Measurements from ENCODE around the gene APOC3.

DNA sequence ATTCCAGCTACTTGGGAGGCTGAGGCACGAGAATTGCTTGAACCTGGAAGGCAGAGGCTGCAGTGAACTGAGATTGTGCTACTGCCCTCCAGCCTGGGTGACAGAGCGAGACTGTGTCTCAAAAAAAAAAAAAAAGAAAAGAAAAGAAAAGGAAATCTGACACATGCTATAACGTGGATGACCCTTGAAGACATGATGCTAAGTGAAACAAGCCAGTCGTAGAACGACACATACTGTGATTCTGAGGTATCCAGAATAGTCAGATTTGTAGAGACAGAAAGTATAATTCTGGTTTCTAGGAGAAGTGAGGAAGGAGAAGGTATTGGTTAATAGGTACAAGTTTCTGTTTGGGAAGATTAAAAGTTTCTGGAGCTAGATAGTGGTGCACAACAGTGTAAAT is 31.3 kb upstream of the APOC3 start:
- TF ChIP-seq POLR2A (IDR thresholded peaks at IDR 0.05), result no peak
- TF ChIP-seq, protein P1, sequence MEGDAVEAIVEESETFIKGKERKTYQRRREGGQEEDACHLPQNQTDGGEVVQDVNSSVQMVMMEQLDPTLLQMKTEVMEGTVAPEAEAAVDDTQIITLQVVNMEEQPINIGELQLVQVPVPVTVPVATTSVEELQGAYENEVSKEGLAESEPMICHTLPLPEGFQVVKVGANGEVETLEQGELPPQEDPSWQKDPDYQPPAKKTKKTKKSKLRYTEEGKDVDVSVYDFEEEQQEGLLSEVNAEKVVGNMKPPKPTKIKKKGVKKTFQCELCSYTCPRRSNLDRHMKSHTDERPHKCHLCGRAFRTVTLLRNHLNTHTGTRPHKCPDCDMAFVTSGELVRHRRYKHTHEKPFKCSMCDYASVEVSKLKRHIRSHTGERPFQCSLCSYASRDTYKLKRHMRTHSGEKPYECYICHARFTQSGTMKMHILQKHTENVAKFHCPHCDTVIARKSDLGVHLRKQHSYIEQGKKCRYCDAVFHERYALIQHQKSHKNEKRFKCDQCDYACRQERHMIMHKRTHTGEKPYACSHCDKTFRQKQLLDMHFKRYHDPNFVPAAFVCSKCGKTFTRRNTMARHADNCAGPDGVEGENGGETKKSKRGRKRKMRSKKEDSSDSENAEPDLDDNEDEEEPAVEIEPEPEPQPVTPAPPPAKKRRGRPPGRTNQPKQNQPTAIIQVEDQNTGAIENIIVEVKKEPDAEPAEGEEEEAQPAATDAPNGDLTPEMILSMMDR (IDR thresholded peaks at IDR 0.05), result no peak
- no peak for TF ChIP-seq EP300 (IDR thresholded peaks at IDR 0.05)

Data from gastroesophageal sphincter (tissue), 3 donors.